D341Med (cell line): Measurements from ENCODE around the gene WRAP73.

Experiments
- DNase-seq: peaks from one replicate; pipeline ENCODE4 v3.0.0; 2012; ENCODE audit warnings: low spot score

The WRAP73 gene

DNA sequence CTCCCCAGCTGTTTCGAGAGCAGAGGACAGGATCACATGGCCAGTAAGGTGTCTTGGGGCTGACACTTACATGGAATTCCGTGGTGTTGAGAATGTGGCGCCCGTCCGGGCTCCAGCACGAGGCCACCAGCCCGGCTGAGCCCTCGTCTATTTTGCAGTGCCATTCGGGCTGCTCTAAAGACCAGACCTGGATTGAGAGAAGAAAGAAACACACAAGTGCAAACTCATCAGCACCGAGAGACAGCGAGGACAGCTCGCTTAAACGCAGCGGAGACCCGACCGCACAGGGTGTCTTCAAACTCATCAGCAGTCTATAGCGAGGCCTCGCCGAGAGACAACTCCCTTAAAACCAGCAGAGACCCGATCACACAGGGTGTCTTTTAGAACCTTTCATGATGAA is 3.3 kb downstream of the WRAP73 start:
- no peak for DNase-seq

DNA sequence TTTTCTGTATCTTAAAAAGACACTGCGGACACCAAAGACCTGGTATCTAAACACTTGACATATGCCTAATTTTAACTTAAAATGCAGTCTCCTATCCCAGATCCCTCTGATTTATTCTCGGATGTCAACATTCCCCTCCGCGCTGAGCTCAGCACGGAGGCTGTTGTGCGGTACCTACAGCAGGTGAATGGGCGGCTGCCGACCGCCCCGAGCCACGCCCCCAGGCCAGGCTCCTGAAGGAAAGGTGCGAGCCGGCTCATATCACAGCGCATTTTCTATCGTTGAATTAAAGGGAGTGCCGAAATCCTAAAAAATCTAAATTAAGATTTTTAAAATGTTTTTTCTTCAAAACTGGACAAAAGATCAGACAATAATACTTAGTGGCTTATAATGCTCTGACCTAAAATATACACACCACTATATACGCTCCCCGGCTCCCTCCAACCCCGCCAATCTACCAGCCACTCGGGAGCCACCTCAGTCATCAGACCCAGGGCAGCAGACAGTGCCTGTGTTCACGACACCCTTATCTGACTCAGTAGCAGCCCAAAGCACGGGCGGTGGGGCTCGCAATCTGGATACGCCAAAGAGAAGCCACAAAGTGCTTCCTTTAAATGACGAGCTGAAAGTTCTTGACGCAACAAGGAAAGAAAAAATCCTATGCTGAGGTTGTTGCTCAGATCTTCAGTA is 4.1 kb downstream of the WRAP73 start:
- no peak for DNase-seq

DNA sequence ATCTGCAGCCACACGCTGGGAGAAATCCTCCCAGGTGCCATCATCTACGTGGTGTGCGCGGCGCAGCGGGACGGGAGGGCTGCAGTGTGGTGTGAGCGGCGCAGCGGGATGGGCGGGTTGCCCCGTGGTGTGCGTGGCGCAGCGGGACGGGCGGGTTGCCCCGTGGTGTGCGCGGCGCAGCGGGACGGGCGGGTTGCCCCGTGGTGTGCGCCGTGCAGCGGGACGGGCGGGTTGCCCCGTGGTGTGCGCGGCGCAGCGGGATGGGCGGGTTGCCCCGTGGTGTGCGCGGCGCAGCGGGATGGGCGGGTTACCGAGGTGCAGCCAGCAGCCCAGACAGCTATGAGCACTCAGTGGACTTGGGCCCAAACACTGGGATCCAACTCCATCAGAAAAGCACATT is 4.7 kb downstream of the WRAP73 start:
- no peak for DNase-seq

DNA sequence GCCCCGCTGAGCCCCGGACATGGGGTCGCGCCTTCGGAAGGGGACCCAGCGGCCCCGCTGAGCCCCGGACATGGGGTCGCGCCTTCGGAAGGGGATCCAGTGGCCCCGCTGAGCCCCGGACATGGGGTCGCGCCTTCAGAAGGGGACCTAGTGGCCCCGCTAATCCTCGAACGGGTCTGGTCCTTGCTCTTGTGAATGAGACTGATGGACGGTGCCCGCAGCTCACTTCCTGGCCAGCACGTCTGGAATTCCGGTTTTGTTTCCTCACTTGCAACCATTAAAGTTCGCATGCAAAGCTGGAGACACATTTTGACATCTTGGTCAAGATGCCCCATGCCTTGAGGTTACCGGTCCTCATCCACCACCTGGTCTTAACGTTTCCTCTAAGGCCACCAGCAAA is 5.6 kb downstream of the WRAP73 start:
- DNase-seq = no peak

DNA sequence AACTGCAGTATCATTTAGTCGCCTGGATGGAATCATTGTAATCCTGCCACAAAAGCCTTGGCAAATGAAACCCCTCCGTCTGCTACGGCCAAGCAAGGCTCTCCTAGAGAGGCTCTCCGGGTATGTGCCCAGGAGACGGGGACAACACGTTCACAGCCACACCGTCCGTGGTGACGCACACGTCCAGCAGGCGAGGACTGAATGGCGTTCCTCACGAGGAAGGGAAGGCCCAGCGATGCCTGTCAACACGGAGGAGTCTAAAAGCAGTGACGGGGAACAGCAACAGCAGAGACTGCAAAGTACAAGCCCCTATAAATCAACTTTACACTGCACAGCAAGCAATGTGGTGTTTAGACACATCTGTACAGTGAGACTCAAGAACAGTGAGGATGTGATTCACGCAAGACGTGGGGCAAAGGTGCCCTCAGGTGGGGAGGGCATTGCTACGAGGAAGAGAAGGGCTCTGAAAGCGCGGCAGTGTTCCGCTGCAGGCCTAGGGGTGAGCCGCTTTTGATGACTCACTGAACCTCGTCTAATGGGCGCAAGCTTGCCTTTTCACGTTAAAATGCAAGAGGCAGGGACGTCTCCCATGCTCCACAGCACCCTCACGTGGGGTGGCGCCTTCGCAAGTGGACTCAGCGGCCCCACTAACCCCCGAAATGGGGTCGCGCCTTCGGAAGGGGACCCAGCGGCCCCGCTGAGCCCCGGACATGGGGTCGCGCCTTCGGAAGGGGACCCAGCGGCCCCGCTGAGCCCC is 6.8 kb downstream of the WRAP73 start:
- no peak for DNase-seq

DNA sequence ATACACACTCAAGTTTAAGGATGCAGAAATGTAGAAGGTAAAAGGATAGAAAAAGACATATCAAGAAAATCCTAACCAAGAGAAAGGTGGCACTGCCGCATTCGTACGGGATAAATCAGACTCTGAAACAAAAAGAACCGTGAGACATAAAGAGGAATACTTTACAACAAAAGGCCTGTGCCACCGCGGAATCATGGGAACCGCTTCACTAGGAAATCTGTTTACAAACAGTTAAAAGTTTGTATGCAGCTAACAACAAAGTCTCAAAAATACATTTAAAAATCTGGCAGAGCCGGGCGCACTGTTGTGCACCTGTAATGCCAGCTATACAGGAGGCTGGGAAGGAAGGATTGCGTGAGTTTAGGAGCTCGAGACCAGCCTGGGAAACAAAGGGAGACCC is 8.1 kb downstream of the WRAP73 start:
- no peak for DNase-seq

DNA sequence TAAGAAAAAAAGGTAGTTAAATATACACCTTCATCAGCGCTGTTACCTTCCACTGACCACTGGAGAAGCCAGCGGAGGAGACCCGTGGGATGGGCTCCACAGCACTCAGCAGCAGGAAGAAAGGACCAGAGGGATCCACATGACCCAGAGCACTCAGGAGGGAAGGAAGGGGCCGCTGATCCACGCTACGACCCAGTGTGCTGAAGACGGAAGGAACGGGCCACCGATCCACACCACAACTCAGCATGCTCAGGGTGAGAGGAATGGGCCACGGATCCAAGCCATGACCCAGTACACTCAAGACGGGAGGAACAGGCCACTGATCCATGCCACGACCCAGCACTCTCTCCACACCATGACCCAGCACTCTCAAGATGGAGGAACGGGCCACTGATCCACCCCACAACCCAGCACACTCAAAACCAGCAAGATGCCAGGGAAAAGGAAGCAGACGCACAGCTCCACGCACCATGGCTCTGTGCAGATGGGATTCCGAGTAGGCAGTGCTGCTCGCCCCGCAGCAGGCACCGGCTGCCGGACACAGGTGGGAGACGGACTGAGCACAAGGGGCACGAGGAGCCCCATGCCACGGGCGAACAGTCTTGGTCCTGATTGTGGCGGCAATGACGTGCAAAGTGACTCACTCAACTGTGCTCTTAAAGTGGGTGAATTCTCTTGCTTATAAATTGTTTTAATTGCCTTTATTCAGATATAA is 8.7 kb downstream of the WRAP73 start:
- DNase-seq = no peak

DNA sequence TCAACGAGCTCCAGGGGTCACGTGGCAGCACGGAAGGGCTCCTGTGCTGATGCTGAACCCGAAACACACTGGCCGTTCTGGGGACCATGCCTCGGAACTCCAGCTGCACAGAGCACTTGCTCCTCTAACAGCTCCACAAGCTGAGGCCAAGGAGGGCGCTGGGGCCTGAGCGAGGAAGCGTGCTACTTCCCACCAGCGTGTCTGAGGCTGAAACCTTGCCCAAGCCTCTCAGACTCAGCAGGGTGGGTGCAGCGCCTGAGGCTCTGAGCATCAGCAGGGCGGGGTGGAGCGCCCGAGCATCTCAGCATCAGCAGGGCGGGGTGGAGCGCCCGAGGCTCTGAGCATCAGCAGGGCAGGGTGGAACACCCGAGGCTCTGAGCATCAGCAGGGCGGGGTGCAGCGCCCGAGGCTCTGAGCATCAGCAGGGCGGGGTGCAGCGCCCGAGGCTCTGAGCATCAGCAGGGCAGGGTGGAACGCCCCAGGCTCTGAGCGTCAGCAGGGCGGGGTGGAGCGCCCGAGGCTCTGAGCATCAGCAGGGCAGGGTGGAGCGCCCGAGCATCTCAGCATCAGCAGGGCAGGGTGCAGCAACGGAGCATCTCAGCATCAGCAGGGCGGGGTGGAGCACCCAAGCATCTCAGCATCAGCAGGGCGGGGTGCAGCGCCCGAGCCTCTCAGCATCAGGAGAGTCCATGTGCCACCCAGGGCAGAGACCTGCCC is 9.6 kb downstream of the WRAP73 start:
- DNase-seq = no peak

DNA sequence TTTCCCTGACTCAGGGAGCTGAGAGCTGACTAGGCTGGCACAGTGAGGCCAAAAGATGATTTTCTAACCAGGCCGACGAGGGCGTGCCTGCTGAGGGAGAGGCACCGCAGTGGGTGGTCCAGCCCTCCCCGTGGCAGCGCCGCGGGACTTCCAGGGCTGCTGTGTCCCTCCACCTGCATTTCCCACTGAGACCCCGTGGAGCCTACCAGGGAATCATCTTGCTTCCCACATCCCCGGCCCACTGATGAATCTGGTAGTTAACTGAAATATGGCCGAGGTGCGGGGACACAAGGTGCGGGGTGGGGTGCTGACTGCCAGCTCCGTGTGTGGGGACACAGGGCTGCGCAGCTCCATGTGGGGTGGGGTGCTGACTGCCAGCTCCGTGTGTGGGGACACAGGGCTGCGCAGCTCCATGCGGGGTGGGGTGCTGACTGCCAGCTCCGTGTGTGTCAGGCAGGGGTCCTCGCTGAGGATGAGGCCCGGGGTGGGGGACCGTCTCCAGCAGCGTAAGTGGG is 10.4 kb downstream of the WRAP73 start:
- DNase-seq = no peak

DNA sequence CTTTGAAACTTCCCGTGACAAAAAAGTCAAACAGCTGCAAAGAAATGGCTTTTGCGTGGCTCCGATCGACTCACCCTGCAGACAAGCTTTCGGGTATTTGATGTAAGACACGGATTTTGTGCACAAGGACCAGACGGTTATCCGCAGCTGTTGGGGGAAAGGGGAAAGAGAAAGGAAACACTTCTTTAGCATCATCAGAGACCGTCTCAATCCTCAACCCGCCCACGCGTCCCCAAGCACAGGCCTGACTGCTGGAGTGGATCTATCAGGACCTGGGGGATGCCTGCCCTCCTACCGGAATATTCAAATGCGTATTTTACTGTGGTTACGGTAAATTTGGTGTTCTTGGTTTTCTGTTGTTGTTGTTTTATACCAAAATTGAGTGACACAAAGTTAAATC is 11.2 kb downstream of the WRAP73 start:
- DNase-seq = no peak

DNA sequence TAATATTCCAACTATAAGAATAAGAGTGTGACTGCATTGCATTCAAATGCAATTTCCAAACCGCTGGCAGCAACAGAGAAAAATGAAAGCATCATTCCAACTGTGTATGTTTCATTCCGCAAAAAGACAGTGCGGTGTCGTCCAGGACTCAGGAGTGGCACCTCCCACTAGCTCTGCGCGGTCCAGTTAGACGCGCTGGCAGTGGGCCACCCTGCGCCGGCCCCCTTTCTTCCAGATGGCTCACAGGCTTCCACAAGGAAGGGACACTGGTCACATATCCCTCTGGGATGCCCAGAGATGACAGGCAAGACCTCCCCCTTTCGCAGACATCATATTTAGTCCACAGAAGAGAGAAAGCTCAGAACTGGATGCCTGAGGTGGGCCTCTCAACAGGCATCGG is 11.9 kb downstream of the WRAP73 start:
- DNase-seq = no peak

DNA sequence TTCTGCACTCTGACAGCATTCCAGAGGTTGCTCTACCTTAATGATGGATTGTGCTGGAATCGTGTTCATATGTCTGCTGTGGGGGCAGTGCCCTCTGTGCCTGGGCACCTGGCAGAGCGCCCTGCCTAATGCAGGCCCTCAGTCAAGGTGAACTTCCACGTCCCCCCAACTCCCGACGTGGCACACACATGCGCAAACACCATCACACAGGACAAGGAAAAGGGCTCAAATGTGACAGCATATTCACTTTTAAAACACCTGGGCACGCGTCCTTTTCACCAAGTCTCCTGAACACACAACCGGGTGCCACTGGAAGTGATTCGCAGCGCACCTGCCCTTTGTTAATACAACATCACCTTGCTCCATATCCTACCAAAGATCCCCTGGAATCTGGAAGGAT is 13.4 kb downstream of the WRAP73 start:
- no peak for DNase-seq

DNA sequence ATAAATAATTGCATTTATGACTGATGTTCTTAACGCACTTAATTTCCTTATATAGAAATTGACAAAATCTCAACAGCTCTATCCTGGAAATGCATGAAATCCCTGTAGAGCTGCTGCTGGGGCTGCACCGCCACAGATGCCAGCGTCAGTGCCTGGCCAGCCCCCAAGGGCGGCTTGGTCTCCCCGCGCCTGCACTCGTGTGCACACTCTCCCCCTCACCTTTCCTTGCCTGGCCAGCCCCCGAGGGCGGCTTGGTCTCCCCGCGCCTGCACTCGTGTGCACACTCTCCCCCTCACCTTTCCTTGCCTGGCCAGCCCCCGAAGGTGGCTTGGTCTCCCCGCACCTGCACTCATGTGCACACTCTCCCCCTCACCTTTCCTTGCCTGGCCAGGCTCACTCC is 13.8 kb downstream of the WRAP73 start:
- DNase-seq = no peak

DNA sequence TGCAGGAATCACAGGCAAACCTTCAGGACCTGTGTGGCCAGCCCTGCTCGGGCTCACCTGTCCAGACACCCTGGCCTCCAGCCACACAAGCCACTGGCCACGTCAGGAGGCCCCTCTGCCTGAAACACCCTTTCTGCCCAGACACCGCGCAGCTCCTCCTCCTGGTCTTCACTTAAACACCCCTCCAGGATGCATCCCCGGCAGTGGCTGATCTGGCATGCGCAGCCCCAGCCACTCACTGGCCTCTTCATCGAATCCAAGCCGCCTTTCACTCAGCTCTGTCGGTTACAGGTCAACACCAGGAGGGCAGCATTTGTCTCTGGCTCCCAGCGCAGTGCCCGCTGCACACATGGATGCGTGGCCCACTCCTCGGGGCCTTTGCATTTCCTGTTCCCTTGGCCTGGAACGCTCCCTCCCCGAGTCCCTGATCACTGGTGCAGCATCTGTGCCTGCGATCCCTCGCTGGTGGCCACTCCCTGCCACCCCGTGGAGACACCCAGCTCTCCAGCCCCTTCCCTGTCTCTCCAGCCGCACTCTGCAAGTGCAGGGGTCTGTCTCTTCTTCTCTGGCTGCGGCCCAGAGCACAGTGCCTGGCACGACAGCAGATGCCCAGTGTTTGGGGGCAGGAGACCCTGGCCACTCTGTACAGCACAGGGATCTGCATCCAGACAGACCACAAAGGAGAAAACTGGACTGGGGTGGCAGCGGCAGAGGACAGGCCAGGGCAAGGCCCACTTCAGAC is 15.7 kb downstream of the WRAP73 start:
- no peak for DNase-seq

DNA sequence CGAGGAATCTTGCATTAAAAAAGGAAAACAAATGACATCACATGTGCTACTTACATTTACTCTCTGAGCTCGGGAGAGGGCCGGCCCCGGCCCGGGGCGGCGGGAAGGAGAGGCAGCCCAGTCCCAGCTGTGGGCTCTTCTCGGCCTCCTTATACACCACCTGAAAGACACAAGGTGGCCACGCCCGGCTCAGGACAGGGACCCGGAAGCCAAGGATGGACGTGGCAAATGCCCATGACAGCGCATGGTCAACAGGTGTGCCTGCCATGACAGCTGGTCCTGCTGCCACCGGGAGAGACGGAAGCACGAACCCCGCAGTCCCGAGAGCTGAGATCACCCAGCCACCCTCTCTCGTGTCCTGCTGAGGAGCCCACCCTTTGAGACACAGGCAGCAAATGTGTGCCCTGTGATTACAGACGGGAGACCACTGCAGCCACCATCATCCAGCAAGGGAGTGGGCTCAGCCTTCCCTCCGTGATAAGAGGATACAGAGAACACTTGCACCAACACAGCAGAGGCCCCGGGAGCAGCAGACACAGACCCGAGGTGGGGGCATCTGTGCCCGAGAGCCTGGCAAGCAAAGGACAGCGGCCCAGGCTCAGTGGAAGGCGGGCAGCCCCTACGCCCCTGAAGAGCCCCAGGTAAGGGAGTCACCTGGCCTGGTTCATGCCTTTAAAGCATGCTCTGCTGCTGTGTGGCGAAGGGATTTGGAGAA is 16.4 kb downstream of the WRAP73 start:
- DNase-seq = no peak

DNA sequence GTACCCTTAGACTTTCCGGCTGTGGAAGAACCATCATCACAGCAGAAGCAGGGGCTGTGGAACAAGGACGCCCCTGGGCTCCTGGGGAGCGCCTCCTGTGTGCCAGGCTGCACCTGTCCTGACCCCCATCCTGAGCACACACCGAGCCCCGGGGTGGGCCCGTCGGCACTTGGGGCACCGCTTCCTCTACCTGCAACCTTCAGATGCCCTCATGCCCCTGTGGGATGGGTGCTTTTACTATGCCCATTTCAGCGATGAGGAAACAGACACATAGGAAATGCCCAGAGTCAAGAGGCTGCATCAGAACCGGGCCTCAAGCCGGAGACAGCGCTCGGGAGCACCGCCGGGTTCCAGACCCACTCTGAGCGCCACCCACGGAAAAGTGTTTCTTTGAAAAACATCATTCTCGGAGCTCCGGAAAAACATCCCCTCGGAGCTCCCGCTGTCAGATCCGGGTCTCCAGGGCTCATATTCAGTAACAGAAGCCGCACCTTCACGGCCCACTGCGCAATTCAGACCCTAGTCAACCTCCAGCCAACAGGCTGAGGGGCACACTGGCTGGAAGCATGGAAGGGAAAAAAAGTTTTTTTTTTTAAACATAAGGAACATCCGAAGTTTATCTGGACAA is 17.1 kb downstream of the WRAP73 start:
- DNase-seq = no peak

DNA sequence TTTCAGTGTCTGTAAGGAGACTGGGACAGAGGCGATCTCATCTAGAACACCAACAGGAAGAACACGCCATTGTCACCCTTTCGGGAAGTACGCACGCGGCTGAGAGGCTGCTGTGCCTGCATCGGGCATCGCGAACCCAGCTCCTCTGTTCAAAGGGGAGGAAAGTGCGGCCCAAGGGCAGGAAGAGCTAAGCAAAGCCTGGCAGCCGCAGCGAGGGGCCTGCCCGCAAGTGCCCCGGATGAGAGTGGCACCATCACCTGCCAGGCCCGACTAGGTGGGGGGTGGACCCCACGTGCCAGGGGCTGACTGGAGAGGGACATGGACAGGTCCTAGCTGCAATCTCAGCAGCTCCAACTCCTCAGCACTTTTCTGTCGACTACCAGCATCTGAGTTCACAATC is 17.6 kb downstream of the WRAP73 start:
- DNase-seq = no peak

DNA sequence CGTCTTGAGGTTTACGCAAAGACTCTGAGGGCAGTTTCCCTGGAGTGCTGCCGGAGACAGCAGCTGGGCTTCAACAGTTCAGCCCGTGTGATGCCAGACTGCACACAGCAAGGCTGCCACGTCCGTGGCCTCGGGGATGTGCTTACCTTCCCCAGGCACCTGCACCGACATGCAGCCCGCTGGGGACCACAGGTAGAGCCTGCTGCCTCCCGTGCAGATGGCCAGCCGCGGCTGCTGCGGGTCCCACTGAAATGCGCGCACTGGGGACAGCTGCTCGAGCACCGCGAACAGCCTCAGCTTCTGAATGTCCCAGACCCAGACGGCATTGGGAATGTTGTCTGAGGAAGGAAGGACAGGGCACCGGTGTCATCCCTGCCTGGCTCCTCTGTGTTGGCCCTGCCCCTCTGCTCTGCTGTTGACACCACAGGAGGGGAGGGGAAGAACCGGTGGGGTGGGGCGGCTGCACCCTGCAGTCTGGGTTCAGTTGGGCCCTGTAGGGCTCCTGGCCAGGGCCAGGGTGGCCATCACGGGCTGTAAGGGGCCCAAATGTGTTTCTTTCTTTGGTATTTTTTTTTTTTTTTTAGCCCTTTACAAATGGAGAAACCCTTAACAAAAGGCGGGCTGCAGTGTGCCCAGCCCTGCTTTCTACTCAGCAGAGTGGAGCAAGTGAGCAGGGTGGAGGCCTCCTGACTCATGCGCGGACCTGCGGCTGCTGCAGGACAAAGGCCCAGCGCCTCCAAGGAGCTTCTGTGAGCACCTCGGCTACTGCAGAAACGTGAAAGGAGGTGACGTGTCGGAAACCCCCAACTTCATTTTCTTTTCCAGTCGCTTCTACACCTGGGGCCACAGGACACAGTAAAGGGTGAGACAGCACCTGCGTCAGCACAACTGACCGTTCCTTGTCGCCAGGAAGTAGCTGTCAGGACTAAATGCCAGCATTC is 18.3 kb downstream of the WRAP73 start:
- no peak for DNase-seq

DNA sequence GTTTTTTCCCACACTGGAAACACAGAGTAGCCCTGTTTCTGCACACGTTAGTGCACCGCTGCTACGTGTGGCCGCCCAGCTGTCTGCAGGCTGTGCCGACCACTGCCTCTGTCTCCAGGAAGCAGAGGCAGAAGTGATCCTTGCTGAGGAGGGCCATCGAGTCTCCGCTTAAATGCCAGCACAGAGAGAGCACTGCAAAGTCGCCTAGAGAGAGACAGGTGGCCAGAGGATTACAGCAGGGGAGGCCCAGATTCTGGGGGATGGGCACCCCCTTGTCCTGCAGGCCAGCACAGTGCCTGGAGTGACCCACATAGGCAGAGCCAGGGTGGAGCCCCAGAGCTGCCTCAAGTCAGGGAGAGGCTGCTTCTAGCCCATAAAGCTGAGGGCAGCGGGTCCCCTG is 19.0 kb downstream of the WRAP73 start:
- no peak for DNase-seq
